SK-N-SH (cell line): Measurements from ENCODE around the gene PTPRS.

Experiments used
- CHD2 ChIP-seq: fragments of 150-350 bp; IDR thresholded peaks from 2 replicates; pipeline ENCODE4 v1.6.1; 2018; ENCODE audit warnings: low read length; ENCODE audit not compliant: partially characterized antibody
- CTCF ChIP-seq: fragments of 200-600 bp; sonication (generic); IDR thresholded peaks from 2 replicates; pipeline ENCODE4 v1.6.1; 2017; ENCODE audit warnings: antibody characterized with exemption, mild to moderate bottlenecking, moderate library complexity
- ELF1 ChIP-seq: IDR thresholded peaks from 2 replicates; pipeline ENCODE4 v1.4.0; 2012
- EZH2phosphoT487 ChIP-seq: fragments of 200-600 bp; sonication (generic); IDR thresholded peaks from 2 replicates; pipeline ENCODE4 v1.6.1; 2017; ENCODE audit warnings: low read depth, mixed run types, mild to moderate bottlenecking, antibody characterized with exemption, moderate library complexity, borderline replicate concordance
- NFIC ChIP-seq: IDR thresholded peaks from 2 replicates; pipeline ENCODE4 v1.4.0; 2012; ENCODE audit warnings: borderline replicate concordance
- POLR2AphosphoS5 ChIP-seq: IDR thresholded peaks from 2 replicates; pipeline ENCODE4 v1.6.1; 2012; ENCODE audit warnings: low read depth, low read length
- RXRA ChIP-seq: IDR thresholded peaks from 2 replicates; pipeline ENCODE4 v1.4.0; 2012; ENCODE audit warnings: low read depth, mild to moderate bottlenecking, borderline replicate concordance
- TAF1 ChIP-seq: IDR thresholded peaks from 2 replicates; pipeline ENCODE4 v1.6.1; 2012; ENCODE audit warnings: low read depth, mild to moderate bottlenecking, low read length, moderate library complexity, borderline replicate concordance
- TF ChIP-seq, protein P1 (sequence below): IDR thresholded peaks from 2 replicates; pipeline ENCODE4 v1.4.0; 2012; ENCODE audit warnings: low read depth
- TF ChIP-seq, protein P2 (sequence below): IDR thresholded peaks from 2 replicates; pipeline ENCODE4 v1.6.1; 2012; ENCODE audit warnings: mild to moderate bottlenecking, low read depth, low read length, moderate library complexity

DNA sequence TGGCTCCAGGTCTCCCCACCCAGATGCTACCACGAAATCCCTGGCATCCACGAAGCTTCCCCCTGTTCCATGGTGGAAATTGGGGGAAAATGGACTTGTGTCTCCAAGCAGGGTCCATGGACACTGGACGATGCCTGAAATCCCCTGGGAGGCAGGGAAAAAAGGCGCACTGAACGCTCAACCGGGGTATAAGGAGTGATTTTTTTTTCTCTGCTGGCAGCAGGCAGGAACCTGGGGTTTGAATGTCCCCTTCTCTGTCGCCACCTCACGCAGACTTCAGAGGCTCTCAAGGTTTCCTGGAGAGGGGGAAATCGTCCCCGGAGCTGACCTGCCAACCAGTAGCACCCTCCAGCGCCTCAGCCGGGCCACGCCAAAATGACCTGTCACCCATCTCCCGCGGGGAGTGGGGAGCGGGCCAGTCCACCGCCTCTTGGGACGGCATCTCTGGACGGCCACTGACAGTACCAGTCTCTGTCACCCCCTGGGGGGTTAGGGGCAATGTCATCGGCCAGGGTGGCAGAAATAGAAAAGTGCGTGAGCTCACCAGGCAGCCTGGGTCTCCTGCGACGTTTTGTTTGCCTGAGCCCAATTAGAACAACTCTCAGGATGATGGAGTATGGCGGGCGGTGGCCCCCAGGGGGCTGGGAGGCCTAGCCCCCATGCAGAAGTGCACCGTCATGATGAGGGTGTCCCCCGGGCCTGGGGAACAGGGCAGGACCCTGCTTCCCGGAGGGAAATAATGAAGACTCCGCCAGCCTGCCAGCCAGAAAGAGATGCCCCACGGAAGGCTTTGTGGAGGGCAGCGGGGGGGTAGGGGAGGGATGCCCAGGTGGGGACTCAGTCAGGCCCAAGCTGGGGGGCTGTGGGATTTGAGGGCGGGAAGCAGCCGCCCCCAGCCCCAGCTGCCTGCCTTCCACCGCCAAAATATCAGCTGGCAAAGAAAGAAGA lies 2.6 kb downstream of the PTPRS start:
- TF ChIP-seq CTCF (no peak), NFIC (no peak), ELF1 (no peak), CHD2 (no peak), EZH2phosphoT487 (no peak), TAF1 (no peak), RXRA (no peak), POLR2AphosphoS5 (no peak)
- TF ChIP-seq, protein P1, sequence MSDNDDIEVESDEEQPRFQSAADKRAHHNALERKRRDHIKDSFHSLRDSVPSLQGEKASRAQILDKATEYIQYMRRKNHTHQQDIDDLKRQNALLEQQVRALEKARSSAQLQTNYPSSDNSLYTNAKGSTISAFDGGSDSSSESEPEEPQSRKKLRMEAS, result no peak
- TF ChIP-seq, protein P2, sequence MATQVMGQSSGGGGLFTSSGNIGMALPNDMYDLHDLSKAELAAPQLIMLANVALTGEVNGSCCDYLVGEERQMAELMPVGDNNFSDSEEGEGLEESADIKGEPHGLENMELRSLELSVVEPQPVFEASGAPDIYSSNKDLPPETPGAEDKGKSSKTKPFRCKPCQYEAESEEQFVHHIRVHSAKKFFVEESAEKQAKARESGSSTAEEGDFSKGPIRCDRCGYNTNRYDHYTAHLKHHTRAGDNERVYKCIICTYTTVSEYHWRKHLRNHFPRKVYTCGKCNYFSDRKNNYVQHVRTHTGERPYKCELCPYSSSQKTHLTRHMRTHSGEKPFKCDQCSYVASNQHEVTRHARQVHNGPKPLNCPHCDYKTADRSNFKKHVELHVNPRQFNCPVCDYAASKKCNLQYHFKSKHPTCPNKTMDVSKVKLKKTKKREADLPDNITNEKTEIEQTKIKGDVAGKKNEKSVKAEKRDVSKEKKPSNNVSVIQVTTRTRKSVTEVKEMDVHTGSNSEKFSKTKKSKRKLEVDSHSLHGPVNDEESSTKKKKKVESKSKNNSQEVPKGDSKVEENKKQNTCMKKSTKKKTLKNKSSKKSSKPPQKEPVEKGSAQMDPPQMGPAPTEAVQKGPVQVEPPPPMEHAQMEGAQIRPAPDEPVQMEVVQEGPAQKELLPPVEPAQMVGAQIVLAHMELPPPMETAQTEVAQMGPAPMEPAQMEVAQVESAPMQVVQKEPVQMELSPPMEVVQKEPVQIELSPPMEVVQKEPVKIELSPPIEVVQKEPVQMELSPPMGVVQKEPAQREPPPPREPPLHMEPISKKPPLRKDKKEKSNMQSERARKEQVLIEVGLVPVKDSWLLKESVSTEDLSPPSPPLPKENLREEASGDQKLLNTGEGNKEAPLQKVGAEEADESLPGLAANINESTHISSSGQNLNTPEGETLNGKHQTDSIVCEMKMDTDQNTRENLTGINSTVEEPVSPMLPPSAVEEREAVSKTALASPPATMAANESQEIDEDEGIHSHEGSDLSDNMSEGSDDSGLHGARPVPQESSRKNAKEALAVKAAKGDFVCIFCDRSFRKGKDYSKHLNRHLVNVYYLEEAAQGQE, result no peak
